H9 (cell line): Measurements from ENCODE around the gene ACOT11. TPM values are rescaled to one million over a fixed set of nuclear protein-coding genes. Genes with fewer than 3 reads are reported as not detected.
A peak's percentile ranks its signal among the peaks of the same experiment; 100 is the strongest.

Source experiments
- DNase-seq: peaks from one replicate; pipeline ENCODE4 v3.0.0-alpha.2; 2017
- H2AFZ ChIP-seq: one replicate; pipeline ENCODE4 v1.6.1; 2013; ENCODE audit warnings: mild to moderate bottlenecking, low read length, control low read depth, moderate library complexity
- H2AK5ac ChIP-seq: 2 replicates; pipeline ENCODE4 v1.6.1; 2013; ENCODE audit warnings: low read length, control low read depth, mixed read lengths; ENCODE audit not compliant: insufficient read length
- H2BK120ac ChIP-seq: one replicate; pipeline ENCODE4 v1.6.1; 2013; ENCODE audit warnings: low read depth, mild to moderate bottlenecking, low read length, control low read depth, inconsistent platforms; ENCODE audit not compliant: poor library complexity, severe bottlenecking
- H2BK12ac ChIP-seq: 2 replicates; pipeline ENCODE4 v1.6.1; 2013; ENCODE audit warnings: low read length, control low read depth, mixed read lengths, low read depth; ENCODE audit not compliant: insufficient read length
- H2BK15ac ChIP-seq: 2 replicates; pipeline ENCODE4 v1.6.1; 2013; ENCODE audit warnings: low read depth, low read length, control low read depth
- H2BK20ac ChIP-seq: one replicate; pipeline ENCODE4 v1.6.1; 2013; ENCODE audit warnings: low read depth, mild to moderate bottlenecking, low read length, control low read depth, inconsistent platforms; ENCODE audit not compliant: poor library complexity, severe bottlenecking
- H2BK5ac ChIP-seq: 2 replicates; pipeline ENCODE4 v1.6.1; 2013; ENCODE audit warnings: low read length, control low read depth, mixed read lengths; ENCODE audit not compliant: insufficient read length
- H3K14ac ChIP-seq: 2 replicates; pipeline ENCODE4 v1.6.1; 2013; ENCODE audit warnings: low read length, control low read depth; ENCODE audit not compliant: insufficient read depth
- H3K18ac ChIP-seq: 2 replicates; pipeline ENCODE4 v1.6.1; 2013; ENCODE audit warnings: low read depth, mild to moderate bottlenecking, mixed read lengths, low read length, control low read depth; ENCODE audit not compliant: insufficient read length
- H3K23ac ChIP-seq: 2 replicates; pipeline ENCODE4 v1.6.1; 2013; ENCODE audit warnings: low read length, control low read depth, mixed read lengths, low read depth; ENCODE audit not compliant: insufficient read length
- H3K23me2 ChIP-seq: 2 replicates; pipeline ENCODE4 v1.6.1; 2013; ENCODE audit warnings: low read depth, mild to moderate bottlenecking, mixed read lengths, low read length, control low read depth; ENCODE audit not compliant: insufficient read length, poor library complexity, severe bottlenecking
- H3K27ac ChIP-seq: 2 replicates; pipeline ENCODE4 v1.5.1; 2013; ENCODE audit warnings: low read length, control low read depth, mixed read lengths, low read depth; ENCODE audit not compliant: insufficient read length
- H3K27me3 ChIP-seq: 2 replicates; pipeline ENCODE4 v1.6.1; 2013; ENCODE audit warnings: low read length, control low read depth, inconsistent platforms; ENCODE audit not compliant: insufficient read depth
- H3K4ac ChIP-seq: 2 replicates; pipeline ENCODE4 v1.6.1; 2013; ENCODE audit warnings: low read depth, mild to moderate bottlenecking, control low read depth, inconsistent platforms, low read length, moderate library complexity
- H3K4me1 ChIP-seq: 2 replicates; pipeline ENCODE4 v1.6.1; 2013; ENCODE audit warnings: low read length, control low read depth, inconsistent platforms; ENCODE audit not compliant: insufficient read depth
- H3K4me2 ChIP-seq: 2 replicates; pipeline ENCODE4 v1.6.1; 2013; ENCODE audit warnings: low read length, control low read depth, mixed read lengths; ENCODE audit not compliant: insufficient read length, insufficient read depth
- H3K56ac ChIP-seq: 2 replicates; pipeline ENCODE4 v1.6.1; 2013; ENCODE audit warnings: low read depth, mild to moderate bottlenecking, mixed read lengths, low read length, control low read depth; ENCODE audit not compliant: insufficient read length
- H3K79me1 ChIP-seq: 2 replicates; pipeline ENCODE4 v1.6.1; 2013; ENCODE audit warnings: low read depth, mild to moderate bottlenecking, moderate library complexity, low read length, control low read depth, inconsistent platforms; ENCODE audit not compliant: insufficient read depth, poor library complexity, severe bottlenecking
- H3K79me2 ChIP-seq: 2 replicates; pipeline ENCODE4 v1.6.1; 2013; ENCODE audit warnings: low read length, control low read depth, inconsistent platforms; ENCODE audit not compliant: insufficient read depth
- H3K9ac ChIP-seq: 2 replicates; pipeline ENCODE4 v1.6.1; 2013; ENCODE audit warnings: low read length, control low read depth, mixed read lengths; ENCODE audit not compliant: insufficient read length; ENCODE audit errors: extremely low read depth
- H3K9me3 ChIP-seq: one replicate; pipeline ENCODE4 v1.6.1; 2013; ENCODE audit warnings: low read depth, low read length, inconsistent platforms; ENCODE audit not compliant: control insufficient read depth
- H3T11ph ChIP-seq: one replicate; pipeline ENCODE4 v1.6.1; 2013; ENCODE audit warnings: mild to moderate bottlenecking, low read length, control low read depth, inconsistent platforms
- H4K20me1 ChIP-seq: one replicate; pipeline ENCODE4 v1.6.1; 2013; ENCODE audit not compliant: control insufficient read depth, insufficient read length, insufficient read depth
- H4K5ac ChIP-seq: 2 replicates; pipeline ENCODE4 v1.6.1; 2013; ENCODE audit warnings: low read depth, mild to moderate bottlenecking, mixed read lengths, low read length, control low read depth; ENCODE audit not compliant: insufficient read length
- H4K8ac ChIP-seq: replicated peaks from 2 replicates; pipeline ENCODE4 v1.6.1; 2013; ENCODE audit warnings: low read length, control low read depth, mixed read lengths, low read depth; ENCODE audit not compliant: insufficient read length
- H4K91ac ChIP-seq: 2 replicates; pipeline ENCODE4 v1.6.1; 2013; ENCODE audit warnings: low read depth, mild to moderate bottlenecking, moderate library complexity, mixed read lengths, low read length, control low read depth; ENCODE audit not compliant: insufficient read length
- H3K27ac Mint-ChIP-seq, 3 experiments: 2 replicates in 2 of 3; 3 replicates in 1 of 3; pipeline ENCODE4 v1.8.0; 2020 to 2021; ENCODE audit warnings: mixed read lengths in 3 of 3, mild to moderate bottlenecking in 1 of 3, moderate library complexity in 1 of 3
- H3K27me3 Mint-ChIP-seq: 2 replicates; pipeline ENCODE4 v1.8.0; 2021; ENCODE audit warnings: low read depth, mild to moderate bottlenecking, moderate library complexity, mixed read lengths
- H3K36me3 Mint-ChIP-seq, 3 experiments: 2 replicates in 2 of 3; 3 replicates in 1 of 3; pipeline ENCODE4 v1.8.0; 2020 to 2021; ENCODE audit warnings: low read depth in 3 of 3, mixed read lengths in 3 of 3; ENCODE audit not compliant: insufficient read depth in 1 of 3
- H3K4me1 Mint-ChIP-seq, 2 experiments: 2 replicates each; pipeline ENCODE4 v1.8.0; 2020; ENCODE audit warnings: mixed read lengths in 2 of 2
- H3K4me3 Mint-ChIP-seq, 2 experiments: 2 replicates in 1 of 2; 3 replicates in 1 of 2; pipeline ENCODE4 v1.8.0; 2020 to 2021; ENCODE audit warnings: mild to moderate bottlenecking in 2 of 2, mixed read lengths in 2 of 2, moderate library complexity in 1 of 2
- H3K9me3 Mint-ChIP-seq, 2 experiments: 2 replicates in 1 of 2; 3 replicates in 1 of 2; pipeline ENCODE4 v1.8.0; 2020; ENCODE audit warnings: mild to moderate bottlenecking in 2 of 2, mixed read lengths in 2 of 2, moderate library complexity in 1 of 2
- WGBS: extraction: QIAGEN DNeasy Blood & Tissue Kit; methylation state at CpG from one replicate; pipeline ENCODE4 v1.1.7; 2013; ENCODE audit warnings: missing lambda C conversion rate, low lambda C conversion rate, mixed read lengths; ENCODE audit not compliant: insufficient read length; ENCODE audit errors: extremely low coverage; 5-methylcytosine and 5-hydroxymethylcytosine counted together
- total RNA-seq: library from RNA; stranded (reverse); gene quantifications from 2 replicates; pipeline ENCODE4 v1.2.1, GENCODE V29; 2021
- TF ChIP-seq, protein P1 (sequence below): fragments of 200-600 bp; sonication (generic); conservative IDR thresholded peaks from 3 replicates; pipeline ENCODE4 v1.8.0; 2021; ENCODE audit warnings: antibody characterized with exemption, mild to moderate bottlenecking

The ACOT11 gene
- total RNA-seq, 1 experiment from 2014 or later, result 4.0 TPM

DNA sequence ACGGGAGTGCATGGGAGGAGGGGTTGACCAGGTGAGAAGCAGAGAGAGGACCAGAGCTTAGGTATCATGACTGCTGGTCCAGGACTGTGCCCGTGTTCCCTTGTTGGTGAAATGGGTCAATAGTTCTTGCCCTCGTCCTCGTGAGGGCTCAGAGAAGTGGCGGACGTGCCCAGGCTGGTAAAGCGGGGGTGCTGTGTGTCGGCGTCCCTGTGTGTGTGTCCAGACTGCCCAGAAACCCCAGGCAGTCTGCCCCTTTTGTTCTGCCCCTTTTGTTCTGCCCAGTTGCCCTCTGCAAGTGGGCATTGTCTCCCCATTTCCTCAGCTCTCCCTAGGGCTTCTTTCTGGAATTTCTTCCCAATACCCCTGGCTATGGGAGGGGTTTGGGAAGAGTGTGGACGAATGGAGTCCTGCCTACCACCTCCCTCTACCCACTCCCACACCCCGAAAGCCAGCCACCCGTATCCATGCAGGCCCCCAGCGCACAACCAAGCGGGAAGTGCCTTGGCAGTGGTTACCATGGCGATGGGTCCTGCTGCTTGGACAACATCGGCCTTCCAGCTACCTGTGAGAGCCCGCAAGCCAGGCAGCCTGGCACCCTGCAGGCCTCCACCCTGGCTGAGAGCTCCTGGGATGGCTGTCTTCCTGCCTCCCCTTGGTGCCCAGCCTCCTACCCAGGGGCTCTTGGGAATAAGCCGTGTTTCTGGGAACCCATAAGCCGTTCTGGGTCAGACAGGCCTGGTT lies 34.7 kb downstream of the ACOT11 start:
- TF ChIP-seq, protein P1, sequence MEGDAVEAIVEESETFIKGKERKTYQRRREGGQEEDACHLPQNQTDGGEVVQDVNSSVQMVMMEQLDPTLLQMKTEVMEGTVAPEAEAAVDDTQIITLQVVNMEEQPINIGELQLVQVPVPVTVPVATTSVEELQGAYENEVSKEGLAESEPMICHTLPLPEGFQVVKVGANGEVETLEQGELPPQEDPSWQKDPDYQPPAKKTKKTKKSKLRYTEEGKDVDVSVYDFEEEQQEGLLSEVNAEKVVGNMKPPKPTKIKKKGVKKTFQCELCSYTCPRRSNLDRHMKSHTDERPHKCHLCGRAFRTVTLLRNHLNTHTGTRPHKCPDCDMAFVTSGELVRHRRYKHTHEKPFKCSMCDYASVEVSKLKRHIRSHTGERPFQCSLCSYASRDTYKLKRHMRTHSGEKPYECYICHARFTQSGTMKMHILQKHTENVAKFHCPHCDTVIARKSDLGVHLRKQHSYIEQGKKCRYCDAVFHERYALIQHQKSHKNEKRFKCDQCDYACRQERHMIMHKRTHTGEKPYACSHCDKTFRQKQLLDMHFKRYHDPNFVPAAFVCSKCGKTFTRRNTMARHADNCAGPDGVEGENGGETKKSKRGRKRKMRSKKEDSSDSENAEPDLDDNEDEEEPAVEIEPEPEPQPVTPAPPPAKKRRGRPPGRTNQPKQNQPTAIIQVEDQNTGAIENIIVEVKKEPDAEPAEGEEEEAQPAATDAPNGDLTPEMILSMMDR, result no peak
- Histone ChIP-seq H3K27me3 (no peaks in the 10 kb centered on the region), H3K23ac (no peak overlapping the region), H3K9ac (no peak overlapping the region), H2AK5ac (no peak overlapping the region), H3K4me1 (peaks cover 3% of the 10 kb centered on the region; the same call in 1 of the 2 replicates), H3K14ac (peak overlapping the region; percentile 49; the same call in 1 of the 2 replicates), H4K8ac (no peak overlapping the region), H2BK12ac (peak overlapping the region; percentile 5), H2AFZ (no peak overlapping the region), H2BK120ac (no peak overlapping the region), H3K18ac (peak overlapping the region; percentile 86), H2BK20ac (peak overlapping the region; percentile 61), H4K20me1 (no peaks in the 10 kb centered on the region), H3K79me2 (no peaks in the 10 kb centered on the region), H3K27ac (no peak overlapping the region), H3K79me1 (no peaks in the 10 kb centered on the region), H3K9me3 (no peaks in the 10 kb centered on the region), H3K4ac (0 out of 2 replicates have a peak overlapping the region, but pooled peaks have one; percentile 41), H2BK15ac (no peak overlapping the region), H3K23me2 (no peaks in the 10 kb centered on the region), H3K56ac (no peak overlapping the region), H2BK5ac (no peak overlapping the region), H4K91ac (peak overlapping the region; percentile 62), H3T11ph (peak overlapping the region; percentile 38), H3K4me2 (no peak overlapping the region), H4K5ac (no peak overlapping the region)
- WGBS, result no CpG with 5 or more reads among the region's 19 CpGs
- H3K9me3 Mint-ChIP-seq, result no peaks in the 10 kb centered on the region
- peak overlapping the region; percentile 70 to 96 (median 75); a peak in 5 of 7 replicates for H3K27ac Mint-ChIP-seq
- peaks cover 42 to 52% of the 10 kb centered on the region in 2 experiments for H3K4me1 Mint-ChIP-seq
- H3K36me3 Mint-ChIP-seq, result no peaks in the 10 kb centered on the region
- no peak overlapping the region for H3K4me3 Mint-ChIP-seq
- DNase-seq, result peak; percentile 71
- no peaks in the 10 kb centered on the region for H3K27me3 Mint-ChIP-seq
